ENCODE data around the gene GTF3C1. TPM values are rescaled to one million over a fixed set of nuclear protein-coding genes. Genes with fewer than 3 reads are reported as not detected.

The GTF3C1 gene
- total and polyA plus RNA-seq, 2 experiments from 2014 or later: 82.9 to 162 TPM

DNA sequence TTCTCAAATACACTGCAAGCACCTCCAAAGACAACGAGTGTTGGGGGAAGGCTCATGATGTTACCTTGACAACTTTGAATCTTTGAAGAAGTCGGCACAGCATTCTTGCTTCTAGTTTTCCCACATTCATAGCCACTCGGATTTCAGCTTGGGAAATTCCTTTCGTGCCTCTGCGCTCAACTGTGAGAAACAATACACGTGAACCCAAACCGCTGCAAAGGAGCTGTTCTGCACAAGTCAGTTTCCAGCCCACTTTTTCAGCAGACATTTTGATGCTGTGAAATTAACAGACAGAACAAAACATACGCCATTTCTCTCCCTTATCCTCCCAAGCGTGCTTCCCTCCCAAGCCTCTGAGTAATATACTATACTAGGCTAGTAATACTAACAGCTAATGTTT, 41.2 kb downstream of the GTF3C1 start:
- H3K27ac ChIP-seq: no peak overlapping the region
- TF ChIP-seq, protein P1, sequence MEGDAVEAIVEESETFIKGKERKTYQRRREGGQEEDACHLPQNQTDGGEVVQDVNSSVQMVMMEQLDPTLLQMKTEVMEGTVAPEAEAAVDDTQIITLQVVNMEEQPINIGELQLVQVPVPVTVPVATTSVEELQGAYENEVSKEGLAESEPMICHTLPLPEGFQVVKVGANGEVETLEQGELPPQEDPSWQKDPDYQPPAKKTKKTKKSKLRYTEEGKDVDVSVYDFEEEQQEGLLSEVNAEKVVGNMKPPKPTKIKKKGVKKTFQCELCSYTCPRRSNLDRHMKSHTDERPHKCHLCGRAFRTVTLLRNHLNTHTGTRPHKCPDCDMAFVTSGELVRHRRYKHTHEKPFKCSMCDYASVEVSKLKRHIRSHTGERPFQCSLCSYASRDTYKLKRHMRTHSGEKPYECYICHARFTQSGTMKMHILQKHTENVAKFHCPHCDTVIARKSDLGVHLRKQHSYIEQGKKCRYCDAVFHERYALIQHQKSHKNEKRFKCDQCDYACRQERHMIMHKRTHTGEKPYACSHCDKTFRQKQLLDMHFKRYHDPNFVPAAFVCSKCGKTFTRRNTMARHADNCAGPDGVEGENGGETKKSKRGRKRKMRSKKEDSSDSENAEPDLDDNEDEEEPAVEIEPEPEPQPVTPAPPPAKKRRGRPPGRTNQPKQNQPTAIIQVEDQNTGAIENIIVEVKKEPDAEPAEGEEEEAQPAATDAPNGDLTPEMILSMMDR (IDR thresholded peaks at IDR 0.05; ENCODE audit: low read depth, low read length): no peak
- no peaks in the 10 kb centered on the region for H3K27me3 ChIP-seq
- H3K4me1 ChIP-seq (ENCODE audit: low read depth): no peaks in the 10 kb centered on the region
- no peak for DNase-seq (ENCODE audit: low read depth in 1 of 2, low spot score in 1 of 2)
- H3K9me3 ChIP-seq (ENCODE audit: low read depth): no peaks in the 10 kb centered on the region
- peaks cover 57% of the 10 kb centered on the region for H3K36me3 ChIP-seq
- H3K4me3 ChIP-seq: no peak overlapping the region

DNA sequence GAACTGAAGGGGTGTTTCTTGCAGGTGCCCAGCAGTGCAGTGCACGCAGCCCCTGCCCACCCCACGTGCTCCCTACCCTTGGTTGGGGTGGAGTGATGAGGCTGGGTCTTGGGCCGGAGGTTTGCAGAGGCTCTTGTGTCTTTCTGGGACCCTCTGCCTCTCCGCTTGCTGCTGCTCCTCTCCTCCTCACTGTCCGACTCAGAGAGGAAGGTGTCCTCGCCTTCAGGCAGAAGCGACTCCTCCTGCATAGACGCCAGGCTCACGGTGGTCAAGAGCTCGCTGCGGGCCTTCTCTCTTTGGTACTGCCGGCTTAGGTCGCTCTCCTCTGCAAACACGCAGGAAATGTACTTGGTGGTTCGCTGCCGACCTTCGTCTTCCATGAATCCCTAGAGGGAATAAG, 42.9 kb downstream of the GTF3C1 start:
- Histone ChIP-seq H3K9me3 (ENCODE audit: low read depth) (no peaks in the 10 kb centered on the region), H3K27ac (no peak overlapping the region), H3K4me1 (ENCODE audit: low read depth) (no peaks in the 10 kb centered on the region), H3K36me3 (peaks cover 69% of the 10 kb centered on the region), H3K4me3 (no peak overlapping the region), H3K27me3 (no peaks in the 10 kb centered on the region)
- no peak for DNase-seq (ENCODE audit: low read depth in 1 of 2, low spot score in 1 of 2)
- TF ChIP-seq, protein P1 (IDR thresholded peaks at IDR 0.05; ENCODE audit: low read depth, low read length): no peak

DNA sequence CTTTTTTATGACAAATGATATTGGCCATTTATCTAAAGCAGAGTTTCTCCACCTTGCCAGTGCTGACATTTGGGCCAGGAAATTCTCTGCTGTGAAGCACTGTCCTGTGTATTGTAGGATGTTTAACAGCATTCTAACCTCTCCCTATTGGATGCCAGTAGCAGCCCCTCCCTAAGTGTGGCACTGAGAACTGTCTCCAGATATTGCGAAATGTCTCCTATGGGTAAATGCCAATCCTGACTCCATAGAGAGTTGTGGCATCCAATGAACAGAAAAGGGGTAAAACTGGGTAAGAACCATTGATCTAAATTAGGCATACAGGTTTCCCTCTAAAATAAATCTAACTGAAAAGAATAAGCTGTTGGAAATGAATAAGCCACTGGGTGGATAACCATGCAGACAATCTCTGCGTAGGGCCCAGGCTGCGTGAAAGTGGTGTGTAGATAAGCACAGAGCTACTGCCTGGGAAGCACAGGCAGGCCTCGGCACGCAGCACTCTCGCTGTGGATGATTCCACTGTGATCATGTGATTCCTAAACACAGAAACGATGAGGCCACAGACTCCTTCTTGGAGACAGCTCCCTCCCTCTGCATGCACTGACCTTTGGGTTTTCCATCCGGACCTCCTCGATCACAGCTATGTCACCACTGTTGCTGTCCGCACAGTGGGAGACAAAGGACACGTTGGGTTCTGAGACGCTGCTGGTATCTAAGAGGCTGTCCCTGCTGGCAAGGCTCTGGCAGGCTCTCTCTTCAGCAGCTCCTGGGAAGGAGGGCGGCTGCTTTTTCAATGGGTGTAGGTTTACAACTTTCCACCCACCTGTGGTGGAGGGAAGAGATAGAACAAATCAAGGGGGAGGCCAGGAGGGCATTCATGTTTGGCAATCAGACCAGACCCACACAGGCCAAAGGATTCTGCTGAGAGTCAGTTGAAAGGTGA, 44.1 kb downstream of the GTF3C1 start:
- H3K36me3 ChIP-seq: peaks cover 72% of the 10 kb centered on the region

DNA sequence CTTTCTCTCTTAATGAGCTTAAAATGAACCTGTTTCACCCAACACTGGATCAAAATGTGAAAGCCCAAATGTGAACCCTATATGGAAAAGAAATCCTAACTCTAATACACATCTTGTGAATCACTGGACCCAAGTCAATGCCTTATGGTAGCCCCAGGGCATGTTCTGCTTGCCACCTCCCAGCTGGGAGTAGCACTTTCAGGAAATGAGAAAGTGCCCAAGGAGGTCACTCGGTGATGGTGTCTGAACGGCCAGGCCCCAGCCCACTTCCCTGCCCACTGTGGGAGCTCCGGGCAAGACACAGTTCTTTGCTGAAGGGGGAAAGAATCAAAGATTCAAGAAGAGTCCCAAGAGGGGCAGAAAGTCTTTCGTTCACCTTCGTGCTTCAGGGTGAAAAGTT, 46.1 kb downstream of the GTF3C1 start:
- no peak for DNase-seq (ENCODE audit: low read depth in 1 of 2, low spot score in 1 of 2)
- peaks cover 80% of the 10 kb centered on the region for H3K36me3 ChIP-seq
- H3K27ac ChIP-seq: no peak overlapping the region
- H3K4me1 ChIP-seq (ENCODE audit: low read depth): no peaks in the 10 kb centered on the region
- H3K4me3 ChIP-seq: no peak overlapping the region
- H3K27me3 ChIP-seq: no peaks in the 10 kb centered on the region
- H3K9me3 ChIP-seq (ENCODE audit: low read depth): no peaks in the 10 kb centered on the region
- TF ChIP-seq, protein P1 (IDR thresholded peaks at IDR 0.05; ENCODE audit: low read depth, low read length): no peak

More for the DNA sequence above, 44.1 kb downstream of the GTF3C1 start:
- Histone ChIP-seq H3K27ac (no peak overlapping the region), H3K9me3 (ENCODE audit: low read depth) (no peaks in the 10 kb centered on the region), H3K27me3 (no peaks in the 10 kb centered on the region), H3K4me3 (no peak overlapping the region), H3K4me1 (ENCODE audit: low read depth) (no peaks in the 10 kb centered on the region)
- peak in 1 of 2 donors; percentile 12 for DNase-seq (ENCODE audit: low read depth in 1 of 2, low spot score in 1 of 2)
- TF ChIP-seq, protein P1 (IDR thresholded peaks at IDR 0.05; ENCODE audit: low read depth, low read length): no peak

DNA sequence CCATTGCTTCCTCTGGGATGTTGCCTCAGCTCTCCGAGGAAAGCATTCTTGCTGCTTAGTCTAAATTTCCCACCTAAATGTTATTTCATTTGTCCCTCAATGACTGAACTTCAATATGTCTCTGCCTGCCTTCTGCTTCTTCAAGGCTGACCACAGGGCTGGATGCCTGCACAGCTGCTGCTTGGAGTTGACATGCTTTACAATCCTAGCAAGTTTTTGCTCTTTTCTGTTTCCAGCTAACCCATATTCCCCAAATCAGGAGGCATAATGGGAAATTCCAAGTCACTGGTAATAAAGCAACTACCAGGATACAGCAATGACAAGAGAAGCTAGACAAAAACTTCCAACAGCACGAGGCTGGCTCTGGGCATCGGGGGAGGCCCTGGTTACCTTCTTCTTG, 48.9 kb downstream of the GTF3C1 start:
- peaks cover 89% of the 10 kb centered on the region for H3K36me3 ChIP-seq
- H3K27me3 ChIP-seq: no peaks in the 10 kb centered on the region
- no peaks in the 10 kb centered on the region for H3K9me3 ChIP-seq (ENCODE audit: low read depth)
- no peaks in the 10 kb centered on the region for H3K4me1 ChIP-seq (ENCODE audit: low read depth)
- no peak for DNase-seq (ENCODE audit: low read depth in 1 of 2, low spot score in 1 of 2)
- no peak overlapping the region for H3K27ac ChIP-seq
- H3K4me3 ChIP-seq: no peak overlapping the region
- TF ChIP-seq, protein P1 (IDR thresholded peaks at IDR 0.05; ENCODE audit: low read depth, low read length): no peak

Measured in cardiac muscle cell (in vitro differentiated cells and primary cell).